Stromal cell of bone marrow (primary cell): Measurements from ENCODE around the gene LAMC3.

Experiments used
- DNase-seq: peaks from one replicate; pipeline ENCODE4 v3.0.0-alpha.2; 2012; ENCODE audit warnings: low read depth

The LAMC3 gene

GRCh38 chr9:131076347-131077195 lies 67.6 kb downstream of the LAMC3 start:
- DNase-seq = no peak

GRCh38 chr9:131078427-131079366 lies 69.7 kb downstream of the LAMC3 start:
- no peak for DNase-seq

- DNase-seq = no peak
Measured at GRCh38 chr9:131080589-131080988, 71.6 kb downstream of the LAMC3 start.

GRCh38 chr9:131081868-131082267 lies 72.9 kb downstream of the LAMC3 start:
- no peak for DNase-seq

GRCh38 chr9:131082774-131083512 lies 74.0 kb downstream of the LAMC3 start:
- no peak for DNase-seq

GRCh38 chr9:131084661-131085369 lies 75.8 kb downstream of the LAMC3 start:
- no peak for DNase-seq

- DNase-seq = no peak
Measured at GRCh38 chr9:131085370-131086122, 76.6 kb downstream of the LAMC3 start.

GRCh38 chr9:131087354-131087893 lies 78.5 kb downstream of the LAMC3 start:
- DNase-seq = no peak

- DNase-seq = no peak
Measured at GRCh38 chr9:131090025-131090787, 81.2 kb downstream of the LAMC3 start.

- DNase-seq = no peak
Measured at GRCh38 chr9:131091352-131091992, 82.5 kb downstream of the LAMC3 start.

- DNase-seq = no peak
Measured at GRCh38 chr9:131092030-131092429, 83.1 kb downstream of the LAMC3 start.

- no peak for DNase-seq
Measured at GRCh38 chr9:131092548-131093440, 83.8 kb downstream of the LAMC3 start.

GRCh38 chr9:131094015-131094414 lies 85.0 kb downstream of the LAMC3 start:
- no peak for DNase-seq

- DNase-seq = peak; percentile 46
Measured at GRCh38 chr9:131094622-131095021, 85.6 kb downstream of the LAMC3 start.

- DNase-seq = no peak
Measured at GRCh38 chr9:131095666-131096268, 86.8 kb downstream of the LAMC3 start.

GRCh38 chr9:131096269-131097125 lies 87.5 kb downstream of the LAMC3 start, which contains the start of gene AIF1L:
Gene AIF1L (plus strand): TSS chr9:131096531. CDS start chr9:131096630, 99 bp downstream.
- DNase-seq = no peak
